HEK293 (cell line): ENCODE measurements around the gene PTTG2.
"Not testable (repeated sequence)": the region's sequence is repeated elsewhere in the genome, so short reads cannot be mapped to it uniquely, and the experiment has no call there.

Source experiments
- CTCF ChIA-PET: fragments of 350-600 bp; formaldehyde crosslinking; extraction: SDS; loops from one replicate; lab custom pipeline; 2021; ENCODE audit warnings: antibody characterized with exemption; lab: Yijun Ruan, JAX
- POLR2A ChIA-PET: fragments of 300-600 bp; formaldehyde crosslinking; extraction: SDS; loops from one replicate; lab custom pipeline; 2020; ENCODE audit warnings: antibody characterized with exemption, inconsistent platforms; lab: Yijun Ruan, JAX
- H3K27ac ChIP-seq: fragments of 200-500 bp; sonication (Bioruptor generic); 2 replicates; pipeline ENCODE4 v1.5.1; 2014; ENCODE audit warnings: low read depth, low read length, control low read depth, inconsistent platforms; ENCODE audit errors: extremely low read depth
- H3K36me3 ChIP-seq, 2 experiments: fragments of 200-500 bp in 1 of 2; sonication (Bioruptor generic) in 1 of 2; 1 replicate in 1 of 2; 2 replicates in 1 of 2; pipeline ENCODE4 v1.5.1; 2014 to 2017; ENCODE audit warnings: inconsistent platforms in 2 of 2, low read length in 2 of 2; ENCODE audit not compliant: control insufficient read depth in 2 of 2, insufficient read depth in 1 of 2
- H3K4me1 ChIP-seq: fragments of 200-500 bp; sonication (Bioruptor generic); 2 replicates; pipeline ENCODE4 v1.5.1; 2014; ENCODE audit warnings: mild to moderate bottlenecking, low read length, inconsistent platforms; ENCODE audit not compliant: control insufficient read depth, insufficient read depth
- H3K4me3 ChIP-seq: 2 replicates; pipeline ENCODE4 v1.5.1; 2011; ENCODE audit warnings: low read depth, mild to moderate bottlenecking, control low read depth, low read length, moderate library complexity
- H3K9me3 ChIP-seq: fragments of 200-500 bp; sonication (Bioruptor generic); 2 replicates; pipeline ENCODE4 v1.5.1; 2014; ENCODE audit warnings: low read depth, low read length, inconsistent platforms; ENCODE audit not compliant: control insufficient read depth, insufficient read depth
- EGR2 ChIP-seq: fragments of 450-650 bp; formaldehyde crosslinking; IDR thresholded peaks from 2 replicates; pipeline ENCODE4 v1.5.1; 2016; ENCODE audit warnings: low read depth, missing biosample characterization, missing genetic modification characterization
- GLIS1 ChIP-seq: fragments of 450-650 bp; formaldehyde crosslinking; IDR thresholded peaks from 2 replicates; pipeline ENCODE4 v1.5.1; 2016; ENCODE audit warnings: missing biosample characterization, missing genetic modification characterization
- KLF17 ChIP-seq: fragments of 450-650 bp; formaldehyde crosslinking; IDR thresholded peaks from 2 replicates; pipeline ENCODE4 v1.5.1; 2016; ENCODE audit warnings: missing biosample characterization, missing genetic modification characterization
- OSR2 ChIP-seq: fragments of 450-650 bp; formaldehyde crosslinking; IDR thresholded peaks from 2 replicates; pipeline ENCODE4 v1.5.1; 2016; ENCODE audit warnings: missing biosample characterization, missing genetic modification characterization
- SALL2 ChIP-seq: fragments of 450-650 bp; formaldehyde crosslinking; IDR thresholded peaks from 2 replicates; pipeline ENCODE4 v1.5.0; 2017; ENCODE audit warnings: missing biosample characterization, mild to moderate bottlenecking, missing genetic modification characterization, borderline replicate concordance
- ZNF114 ChIP-seq: fragments of 450-650 bp; formaldehyde crosslinking; IDR thresholded peaks from 2 replicates; pipeline ENCODE4 v1.5.0; 2017; ENCODE audit warnings: missing biosample characterization, missing genetic modification characterization
- ZNF146 ChIP-seq: fragments of 450-650 bp; formaldehyde crosslinking; IDR thresholded peaks from 2 replicates; pipeline ENCODE4 v1.5.1; 2016; ENCODE audit warnings: missing biosample characterization, missing genetic modification characterization
- ZNF155 ChIP-seq: fragments of 450-650 bp; formaldehyde crosslinking; IDR thresholded peaks from 2 replicates; pipeline ENCODE4 v1.5.1; 2016; ENCODE audit warnings: missing biosample characterization, missing genetic modification characterization
- ZNF2 ChIP-seq: fragments of 450-650 bp; formaldehyde crosslinking; IDR thresholded peaks from 2 replicates; pipeline ENCODE4 v1.5.1; 2016; ENCODE audit warnings: missing biosample characterization, missing genetic modification characterization
- ZNF239 ChIP-seq: fragments of 450-650 bp; formaldehyde crosslinking; IDR thresholded peaks from 2 replicates; pipeline ENCODE4 v1.5.1; 2016; ENCODE audit warnings: missing biosample characterization, missing genetic modification characterization
- ZNF341 ChIP-seq: fragments of 450-650 bp; formaldehyde crosslinking; IDR thresholded peaks from 2 replicates; pipeline ENCODE4; 2016; ENCODE audit warnings: low read depth, missing biosample characterization, missing genetic modification characterization
- ZNF521 ChIP-seq: fragments of 450-650 bp; formaldehyde crosslinking; IDR thresholded peaks from 2 replicates; pipeline ENCODE4 v1.5.1; 2017; ENCODE audit warnings: missing biosample characterization, mild to moderate bottlenecking, missing genetic modification characterization
- ZNF580 ChIP-seq: fragments of 450-650 bp; formaldehyde crosslinking; IDR thresholded peaks from 2 replicates; pipeline ENCODE4 v1.5.1; 2016; ENCODE audit warnings: missing biosample characterization, missing genetic modification characterization
- ZNF610 ChIP-seq: fragments of 450-650 bp; formaldehyde crosslinking; IDR thresholded peaks from 2 replicates; pipeline ENCODE4 v1.5.1; 2016; ENCODE audit warnings: missing biosample characterization, missing genetic modification characterization, borderline replicate concordance
- ZNF629 ChIP-seq: fragments of 450-650 bp; formaldehyde crosslinking; IDR thresholded peaks from 2 replicates; pipeline ENCODE4 v1.5.1; 2017; ENCODE audit warnings: missing biosample characterization, missing genetic modification characterization
- ZNF777 ChIP-seq: fragments of 450-650 bp; formaldehyde crosslinking; IDR thresholded peaks from 2 replicates; pipeline ENCODE4 v1.5.1; 2017; ENCODE audit warnings: missing biosample characterization, missing genetic modification characterization, borderline replicate concordance
- ZSCAN23 ChIP-seq: fragments of 450-650 bp; formaldehyde crosslinking; IDR thresholded peaks from 2 replicates; pipeline ENCODE4 v1.5.1; 2016; ENCODE audit warnings: missing biosample characterization, missing genetic modification characterization
- TF ChIP-seq, protein P1 (sequence below): sonication (generic); formaldehyde crosslinking; IDR thresholded peaks from 2 replicates; pipeline ENCODE4 v1.8.1; 2022; ENCODE audit warnings: mild to moderate bottlenecking, moderate library complexity, missing genetic modification reagents
- TF ChIP-seq, protein P2 (sequence below): fragments of 450-650 bp; formaldehyde crosslinking; IDR thresholded peaks from 2 replicates; pipeline ENCODE4 v1.5.1; 2017; ENCODE audit warnings: missing biosample characterization, mild to moderate bottlenecking, missing genetic modification characterization, moderate library complexity

The PTTG2 gene

GRCh38 chr4:37918653-37919052 is 41.5 kb upstream of the PTTG2 start:
- H3K4me3 ChIP-seq, result no peak overlapping the region
- CTCF ChIA-PET, result interaction anchor here (0.5 kb wide), 1 partner anchor 77 kb away, joined by 3 read pairs; no protein-coding TSS in a partner anchor
- no peak overlapping the region for H3K27ac ChIP-seq
- TF ChIP-seq ZNF2 (tag by site-specific recombination) (no peak), ZNF114 (no peak), ZNF777 (tag by site-specific recombination) (no peak), ZNF155 (tag by site-specific recombination) (no peak), OSR2 (tag by site-specific recombination) (no peak), GLIS1 (tag by site-specific recombination) (no peak), ZNF341 (tag by site-specific recombination) (no peak), ZNF239 (tag by site-specific recombination) (no peak), KLF17 (tag by site-specific recombination) (no peak), ZNF629 (no peak), SALL2 (tag by site-specific recombination) (no peak), ZSCAN23 (tag by site-specific recombination) (no peak)
- TF ChIP-seq, protein P1, sequence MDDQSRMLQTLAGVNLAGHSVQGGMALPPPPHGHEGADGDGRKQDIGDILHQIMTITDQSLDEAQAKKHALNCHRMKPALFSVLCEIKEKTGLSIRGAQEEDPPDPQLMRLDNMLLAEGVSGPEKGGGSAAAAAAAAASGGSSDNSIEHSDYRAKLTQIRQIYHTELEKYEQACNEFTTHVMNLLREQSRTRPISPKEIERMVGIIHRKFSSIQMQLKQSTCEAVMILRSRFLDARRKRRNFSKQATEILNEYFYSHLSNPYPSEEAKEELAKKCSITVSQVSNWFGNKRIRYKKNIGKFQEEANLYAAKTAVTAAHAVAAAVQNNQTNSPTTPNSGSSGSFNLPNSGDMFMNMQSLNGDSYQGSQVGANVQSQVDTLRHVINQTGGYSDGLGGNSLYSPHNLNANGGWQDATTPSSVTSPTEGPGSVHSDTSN (CRISPR knock-in tag), result no peak
- no peaks in the 10 kb centered on the region for H3K36me3 ChIP-seq
- POLR2A ChIA-PET, result no interaction called here
- no peaks in the 10 kb centered on the region for H3K9me3 ChIP-seq
- no peaks in the 10 kb centered on the region for H3K4me1 ChIP-seq

GRCh38 chr4:37922328-37922727 is 37.9 kb upstream of the PTTG2 start:
- H3K4me3 ChIP-seq, result no peak overlapping the region
- ChIA-PET POLR2A (no interaction called here), CTCF (interaction anchor here (0.6 kb wide), 1 partner anchor 91 kb away, joined by 3 read pairs; no protein-coding TSS in a partner anchor)
- TF ChIP-seq ZNF610 (tag by site-specific recombination) (no peak), ZNF521 (tag by site-specific recombination) (no peak), EGR2 (tag by site-specific recombination) (0 out of 2 replicates have a peak, but pooled peaks have one; percentile 18)
- TF ChIP-seq, protein P2, sequence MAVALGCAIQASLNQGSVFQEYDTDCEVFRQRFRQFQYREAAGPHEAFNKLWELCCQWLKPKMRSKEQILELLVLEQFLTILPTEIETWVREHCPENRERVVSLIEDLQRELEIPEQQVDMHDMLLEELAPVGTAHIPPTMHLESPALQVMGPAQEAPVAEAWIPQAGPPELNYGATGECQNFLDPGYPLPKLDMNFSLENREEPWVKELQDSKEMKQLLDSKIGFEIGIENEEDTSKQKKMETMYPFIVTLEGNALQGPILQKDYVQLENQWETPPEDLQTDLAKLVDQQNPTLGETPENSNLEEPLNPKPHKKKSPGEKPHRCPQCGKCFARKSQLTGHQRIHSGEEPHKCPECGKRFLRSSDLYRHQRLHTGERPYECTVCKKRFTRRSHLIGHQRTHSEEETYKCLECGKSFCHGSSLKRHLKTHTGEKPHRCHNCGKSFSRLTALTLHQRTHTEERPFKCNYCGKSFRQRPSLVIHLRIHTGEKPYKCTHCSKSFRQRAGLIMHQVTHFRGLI (tag by site-specific recombination), result no peak
- no peaks in the 10 kb centered on the region for H3K9me3 ChIP-seq
- no peaks in the 10 kb centered on the region for H3K4me1 ChIP-seq
- no peaks in the 10 kb centered on the region for H3K36me3 ChIP-seq
- no peak overlapping the region for H3K27ac ChIP-seq

DNA sequence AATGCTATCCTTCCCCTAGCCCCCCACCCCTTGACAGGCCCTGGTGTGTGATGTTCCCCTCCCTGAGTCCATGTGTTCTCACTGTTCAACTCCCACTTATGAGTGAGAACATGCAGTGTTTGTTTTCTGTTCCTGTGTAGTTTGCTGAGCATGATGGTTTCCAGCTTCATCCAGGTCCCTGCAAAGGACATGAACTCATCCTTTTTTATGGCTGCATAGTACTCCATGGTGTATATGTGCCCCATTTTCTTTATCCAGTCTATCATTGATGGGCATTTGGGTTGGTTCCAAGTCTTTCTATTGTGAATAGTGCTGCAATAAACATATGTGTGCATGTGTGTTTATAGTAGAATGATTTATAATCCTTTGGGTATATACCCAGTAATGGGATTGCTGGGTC is 37.1 kb upstream of the PTTG2 start:
- H3K9me3 ChIP-seq, H3K4me3 ChIP-seq, H3K27ac ChIP-seq, POLR2A ChIA-PET, H3K4me1 ChIP-seq, H3K36me3 ChIP-seq, CTCF ChIA-PET: not testable (repeated sequence)
- TF ChIP-seq ZNF146 (tag by site-specific recombination) (peak; percentile 98), ZNF580 (tag by site-specific recombination) (peak; percentile 83)
